GM18517 (cell line): ENCODE results near the gene NSDHL.

Experiments
- ATAC-seq: cut with Tn5 transposase; IDR thresholded peaks from one replicate; pipeline ENCODE4 v1.9.1; 2021; ENCODE audit warnings: mild to moderate bottlenecking, moderate library complexity; ENCODE audit not compliant: unreplicated experiment

The NSDHL gene

DNA sequence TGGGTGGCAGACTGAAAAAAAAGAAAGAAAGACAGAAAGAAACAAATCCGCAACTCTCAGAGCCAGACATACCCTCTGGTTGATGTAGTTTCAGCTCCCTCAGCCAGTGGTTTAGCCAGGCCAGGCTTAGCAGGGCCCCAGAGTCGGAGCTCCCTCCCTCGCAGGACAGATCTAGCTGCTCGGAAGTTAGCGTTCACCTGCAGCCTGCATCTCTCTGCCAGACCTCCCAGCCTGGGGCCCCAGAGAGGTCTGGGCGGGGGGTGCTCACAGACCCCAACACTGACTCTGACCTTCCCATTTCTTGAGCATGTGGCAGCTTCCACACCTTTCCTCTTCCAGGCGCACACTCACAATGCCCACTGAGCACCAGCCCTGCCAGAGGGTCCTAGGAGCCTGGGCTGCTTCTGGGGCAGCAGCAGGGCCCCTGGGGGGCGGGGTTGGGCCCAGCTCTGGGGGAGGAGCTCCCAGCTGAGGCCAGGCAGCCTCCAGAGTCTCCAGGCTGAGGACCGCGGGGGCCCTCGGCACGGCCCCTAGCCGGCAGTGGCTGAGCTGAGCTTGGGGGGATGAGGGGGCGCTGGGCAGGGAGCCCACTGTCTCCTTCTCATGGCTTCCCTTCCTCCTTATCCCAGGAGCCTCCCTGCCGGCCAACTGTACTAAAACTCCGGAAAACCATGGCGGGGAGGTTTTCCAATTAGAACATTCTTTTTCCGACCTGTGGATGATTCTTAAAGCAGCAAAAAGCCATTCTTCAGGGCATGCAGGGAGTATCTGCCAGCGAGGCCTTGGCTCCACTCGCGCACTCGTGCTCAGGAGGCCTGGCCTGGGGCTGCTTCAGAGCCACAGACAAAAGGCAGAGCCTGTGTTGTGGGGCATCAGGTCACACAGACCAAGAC is 62.4 kb downstream of the NSDHL start:
- no peak for ATAC-seq

DNA sequence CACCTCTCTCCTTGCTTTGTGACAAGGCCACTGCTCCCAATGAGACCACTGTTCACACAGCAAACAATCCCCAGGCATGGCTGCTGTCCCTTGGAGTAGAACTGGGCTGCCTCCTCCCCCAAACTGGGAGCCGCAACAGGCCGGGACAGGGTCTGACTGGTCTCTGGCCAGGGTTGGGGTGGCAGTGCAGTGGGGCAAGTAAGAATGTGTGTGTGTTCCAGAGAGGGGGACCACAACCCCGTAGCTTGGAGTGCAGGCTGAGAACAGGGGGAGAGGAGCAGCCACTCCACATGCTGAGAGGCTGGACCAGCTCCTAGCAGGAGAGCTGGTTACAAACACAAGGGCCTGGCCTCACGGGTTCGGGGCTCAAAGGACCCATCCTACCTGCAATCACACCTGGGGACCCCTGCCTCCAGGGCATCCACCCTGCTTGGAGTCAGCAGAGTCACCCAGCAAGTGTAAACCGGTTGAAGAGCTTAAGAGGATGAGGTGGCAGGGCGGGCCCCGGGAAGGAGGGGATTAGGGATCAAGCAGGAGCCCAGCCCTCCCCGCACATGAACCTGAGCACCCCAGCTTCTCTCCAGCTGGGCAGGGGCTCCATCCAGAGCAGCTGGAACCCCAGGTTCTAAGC is 63.2 kb downstream of the NSDHL start:
- no peak for ATAC-seq

DNA sequence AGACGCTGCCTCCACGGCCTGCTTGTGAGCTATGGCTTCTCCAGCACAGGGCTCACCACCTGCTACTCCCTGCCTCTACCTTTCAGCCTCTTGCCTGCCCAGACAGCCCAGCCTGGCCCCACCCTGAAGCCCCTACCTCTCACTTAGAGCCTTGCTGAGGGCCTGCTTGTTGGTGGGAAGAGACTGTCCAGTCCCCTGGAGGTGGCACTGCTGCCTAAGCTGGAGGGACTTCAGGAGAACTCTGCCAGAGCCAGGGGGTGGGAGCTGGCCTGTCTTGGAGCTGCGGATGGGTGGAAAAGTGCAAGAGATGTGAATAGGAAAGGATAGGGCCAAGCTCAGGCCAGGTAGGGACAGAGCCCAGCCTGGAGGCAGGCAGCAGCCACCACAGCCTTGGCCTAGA is 64.3 kb downstream of the NSDHL start:
- ATAC-seq: no peak

DNA sequence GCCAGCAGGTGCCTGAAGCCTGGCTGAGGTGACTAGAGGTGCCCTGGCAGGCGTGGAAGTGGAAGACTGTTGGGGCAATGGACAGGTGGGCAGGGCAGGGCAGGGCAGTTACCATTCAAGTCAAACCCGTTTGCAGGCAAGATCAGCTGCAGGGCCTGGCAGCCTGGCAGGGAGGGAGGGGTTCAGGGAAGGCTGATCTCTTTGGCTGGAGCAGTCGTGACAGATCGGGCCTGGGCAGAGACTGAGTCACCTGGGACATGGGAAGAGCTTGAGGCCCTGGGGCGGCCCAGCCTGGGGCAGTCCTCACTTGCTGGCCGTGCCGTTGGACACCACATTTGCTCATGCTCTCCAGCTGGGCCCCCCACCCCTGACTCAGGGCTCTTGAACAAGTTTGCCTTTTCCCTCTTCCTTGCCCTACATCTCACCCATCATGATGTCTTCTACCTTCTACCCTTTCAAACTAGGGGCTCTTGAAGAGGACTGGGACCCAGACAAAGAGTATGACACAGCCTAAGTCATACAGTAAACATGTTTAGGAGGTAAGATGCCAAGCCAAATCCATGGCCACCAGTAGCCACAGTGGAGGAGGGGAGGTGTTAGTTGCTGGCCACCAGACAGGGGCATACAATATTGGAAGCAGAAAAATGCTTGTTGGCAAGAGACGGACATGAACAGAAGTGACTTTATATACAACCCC is 65.0 kb downstream of the NSDHL start:
- ATAC-seq: no peak

DNA sequence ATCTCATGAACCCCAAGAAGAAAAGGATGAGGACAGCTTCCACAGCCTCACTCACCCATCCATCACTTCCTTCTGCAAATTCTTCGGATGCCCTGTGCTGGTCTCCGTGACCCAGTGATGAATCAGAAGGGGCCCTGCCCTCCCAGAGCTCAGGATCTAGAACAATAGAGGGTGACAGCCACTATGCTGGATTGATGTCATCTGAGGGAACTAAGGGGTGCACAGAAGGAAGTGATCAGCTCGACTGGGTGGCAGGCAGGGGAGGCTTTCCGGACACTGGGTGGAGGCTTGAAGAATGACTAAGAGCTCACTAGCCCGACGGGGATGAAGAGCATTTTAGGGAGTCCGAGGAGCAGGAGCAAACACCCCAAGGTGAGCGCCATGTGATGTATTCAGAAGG is 65.6 kb downstream of the NSDHL start:
- no peak for ATAC-seq

DNA sequence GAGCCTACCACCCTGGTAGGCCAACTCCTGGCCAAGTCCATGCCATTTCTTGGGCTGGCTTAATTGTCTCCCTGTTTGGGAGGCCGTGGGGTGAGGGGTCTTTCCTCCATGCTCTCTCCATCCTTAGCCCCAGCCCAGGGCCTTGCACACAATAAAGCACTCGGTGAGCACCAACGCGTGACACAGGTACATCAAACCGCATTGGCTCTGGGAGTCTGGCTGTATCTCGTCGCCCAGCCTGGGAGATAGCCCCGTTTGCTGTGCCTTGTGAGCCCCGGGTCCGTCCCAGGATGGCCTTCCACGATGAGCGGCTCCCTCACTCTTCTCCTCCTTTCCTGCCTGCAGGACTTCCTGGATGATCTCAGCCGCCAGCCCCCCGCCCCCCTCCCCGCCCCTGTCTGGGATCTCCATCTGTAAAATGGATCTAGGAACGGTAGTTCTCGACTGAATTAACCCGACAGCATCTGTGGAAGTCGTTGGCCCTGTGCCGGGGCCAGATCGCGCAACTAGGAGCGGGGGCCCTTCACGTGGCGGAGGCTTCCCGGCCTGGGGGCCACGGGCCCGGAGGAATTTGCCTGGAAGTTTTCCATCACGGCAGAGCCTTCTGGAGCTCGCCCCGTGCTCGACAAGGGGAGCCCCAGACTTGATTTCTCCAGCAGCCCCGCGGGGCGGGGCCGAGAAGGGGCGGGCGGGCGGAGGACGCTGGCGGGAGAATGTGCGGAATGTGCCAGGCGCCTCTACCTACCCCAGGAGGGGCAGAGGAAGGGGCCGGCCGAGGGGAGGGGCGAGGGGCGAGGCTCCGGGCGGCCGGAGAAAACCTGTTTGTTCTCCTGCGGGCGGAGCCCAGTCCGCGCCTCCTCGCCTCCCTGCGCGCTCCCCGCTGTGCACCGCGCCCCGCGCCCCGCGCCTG is 66.6 kb downstream of the NSDHL start, which contains the start of gene ZNF185:
ZNF185 (plus strand) TSS at position 846 of the 910 bp plus-strand sequence. CDS start 16,423 bp downstream, outside the sequence.
- ATAC-seq: no peak

DNA sequence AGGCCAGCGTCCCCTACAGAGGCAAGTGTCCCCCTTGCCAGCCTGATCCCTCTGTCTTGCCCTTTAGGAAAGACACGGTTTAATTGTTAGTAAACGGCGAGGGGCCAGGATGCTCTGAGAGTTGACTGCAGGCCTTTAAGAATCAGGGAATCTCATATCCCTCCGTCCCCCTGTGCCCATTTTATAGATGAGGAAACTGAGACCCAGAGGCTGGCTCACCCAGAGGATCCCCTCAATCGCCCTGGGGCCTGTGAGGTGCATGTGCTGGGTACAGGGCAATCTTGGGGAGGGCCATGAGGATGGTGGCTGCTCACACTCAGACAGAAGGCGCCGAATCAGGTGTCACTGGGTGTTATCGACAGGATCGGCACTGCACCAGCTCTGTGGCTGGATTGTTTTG is 67.6 kb downstream of the NSDHL start:
- no peak for ATAC-seq

DNA sequence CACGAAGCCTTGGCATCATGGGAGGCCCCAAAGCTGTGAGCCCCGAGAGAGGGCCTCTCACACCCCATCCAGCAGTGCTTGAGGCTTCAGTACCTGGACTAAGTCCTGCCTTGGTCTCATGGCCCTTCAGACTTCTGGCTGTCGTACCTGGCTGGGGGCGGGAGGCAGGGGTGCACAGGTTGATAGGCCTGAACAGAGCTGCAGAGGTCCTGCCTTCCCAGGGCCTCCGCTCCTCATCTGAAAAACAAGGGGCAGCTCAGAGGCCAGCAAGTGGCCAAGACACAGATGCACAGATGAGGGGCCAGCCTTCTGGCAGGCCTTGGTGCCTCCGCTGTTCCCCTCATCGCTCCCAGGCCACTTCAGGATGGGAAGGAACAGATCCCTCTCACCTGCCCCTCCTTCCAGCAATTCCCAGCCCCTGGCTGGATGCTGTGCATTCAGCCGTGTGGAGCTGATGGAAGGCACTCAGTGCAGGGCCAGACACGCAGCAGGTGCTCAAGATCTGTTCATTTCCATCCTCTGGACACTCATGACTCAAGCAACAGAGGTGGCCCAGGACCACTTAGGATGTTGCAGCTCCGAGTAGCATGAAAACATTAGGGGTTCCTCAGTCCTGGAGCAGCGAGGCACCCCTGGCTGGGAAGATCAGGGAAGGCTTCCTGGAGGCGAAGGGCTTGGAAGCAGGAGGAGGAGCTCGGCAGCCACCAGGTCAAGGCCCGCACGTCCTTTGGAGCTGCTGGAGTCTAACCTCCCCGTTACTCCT is 68.4 kb downstream of the NSDHL start:
- ATAC-seq: no peak

DNA sequence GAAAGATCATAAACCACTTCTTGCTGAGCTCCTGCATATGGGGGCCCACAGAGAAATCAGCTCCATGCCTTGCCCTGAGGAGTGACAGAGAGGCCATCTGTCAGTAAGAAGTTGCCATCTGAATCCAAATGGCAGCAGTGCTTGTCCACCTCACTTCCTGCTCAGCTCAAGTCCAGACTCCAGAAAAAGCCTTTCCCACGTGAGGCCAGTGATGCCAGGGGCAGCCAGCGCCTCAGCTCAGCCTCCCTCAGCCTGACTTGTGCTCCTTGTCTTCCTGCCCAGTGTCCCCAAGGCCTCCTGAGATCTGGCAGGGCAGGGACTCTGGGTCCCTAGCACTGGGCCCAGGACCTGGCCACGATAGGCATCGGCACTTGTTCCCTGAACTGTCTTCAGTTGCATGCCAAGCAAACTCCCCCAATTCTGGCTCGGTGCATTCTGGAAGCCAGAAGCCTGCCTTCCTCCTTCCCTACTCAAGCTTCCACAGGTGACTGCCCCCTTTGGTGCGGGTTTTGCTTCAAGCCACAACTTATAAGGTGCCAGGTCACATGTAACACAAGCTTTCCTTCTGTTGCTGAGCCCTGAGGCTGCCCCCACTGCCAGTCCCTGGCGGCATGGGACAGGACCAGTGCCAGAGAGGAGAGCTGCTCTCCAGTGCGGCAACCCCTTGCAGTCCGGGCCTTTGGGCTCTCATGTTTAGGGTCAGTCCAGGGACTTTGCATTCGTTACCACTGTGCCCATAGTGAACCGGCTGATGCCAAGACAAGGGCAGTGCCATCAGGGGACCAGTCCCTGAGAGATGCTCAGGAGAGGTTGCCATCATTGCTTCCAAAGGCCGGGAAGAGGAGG is 69.2 kb downstream of the NSDHL start:
- ATAC-seq: no peak

DNA sequence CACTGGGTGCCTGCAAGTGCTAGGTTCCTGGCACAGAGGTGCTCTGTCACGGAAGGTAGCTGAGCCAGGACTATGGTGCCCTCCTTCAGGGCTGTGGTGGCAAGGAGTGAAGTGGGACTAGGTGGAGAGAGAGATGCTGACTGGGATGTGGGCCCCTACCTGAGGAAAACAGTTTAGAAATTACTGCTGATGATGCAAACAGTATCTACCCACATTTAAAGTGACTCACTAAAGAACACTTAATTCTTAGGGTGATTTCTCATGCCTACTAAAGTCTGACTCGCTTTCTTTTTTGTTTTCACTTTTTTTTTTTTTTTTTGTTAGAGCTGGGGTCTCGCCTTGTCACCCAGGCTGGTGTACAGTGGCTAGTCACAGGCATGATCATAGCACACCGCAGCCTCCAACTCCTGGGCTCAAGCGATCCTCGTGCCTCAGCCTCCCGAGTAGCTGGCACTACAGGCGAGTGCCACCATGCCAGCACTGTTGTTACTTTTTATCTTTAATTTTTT is 70.1 kb downstream of the NSDHL start:
- no peak for ATAC-seq

DNA sequence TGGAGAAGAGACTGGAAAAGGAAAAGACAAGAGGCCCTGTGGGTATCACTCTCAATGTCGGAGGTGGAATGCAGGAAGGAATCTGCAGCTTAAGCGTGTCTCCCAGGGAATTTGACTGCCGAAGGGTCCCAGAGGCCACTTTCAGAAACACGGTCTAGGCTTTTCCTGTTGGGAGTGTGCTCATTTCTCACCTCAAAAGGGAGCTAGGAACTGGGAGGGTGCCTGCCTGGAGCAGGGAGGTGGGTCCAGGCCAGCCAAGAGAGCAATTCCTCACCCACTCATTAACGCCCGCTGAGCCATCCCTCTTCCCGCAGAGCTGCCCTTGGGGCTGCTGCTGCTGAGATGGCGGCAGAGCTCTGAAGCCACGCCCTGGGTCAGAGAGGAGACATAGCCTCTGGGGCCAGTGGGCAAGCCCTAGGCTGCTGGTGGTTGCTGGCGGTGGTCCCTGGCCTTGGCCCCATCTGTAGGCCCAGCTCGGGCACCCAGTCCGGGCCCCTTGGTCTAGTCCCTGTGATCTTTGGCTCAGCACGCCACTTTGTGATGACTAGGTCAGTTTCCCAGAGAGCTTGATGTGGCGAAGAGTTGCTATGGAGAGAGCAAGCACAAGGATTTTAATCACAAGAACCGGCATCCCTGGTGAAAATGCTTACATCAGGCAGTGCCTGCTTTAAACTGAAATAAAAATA is 71.1 kb downstream of the NSDHL start:
- no peak for ATAC-seq

DNA sequence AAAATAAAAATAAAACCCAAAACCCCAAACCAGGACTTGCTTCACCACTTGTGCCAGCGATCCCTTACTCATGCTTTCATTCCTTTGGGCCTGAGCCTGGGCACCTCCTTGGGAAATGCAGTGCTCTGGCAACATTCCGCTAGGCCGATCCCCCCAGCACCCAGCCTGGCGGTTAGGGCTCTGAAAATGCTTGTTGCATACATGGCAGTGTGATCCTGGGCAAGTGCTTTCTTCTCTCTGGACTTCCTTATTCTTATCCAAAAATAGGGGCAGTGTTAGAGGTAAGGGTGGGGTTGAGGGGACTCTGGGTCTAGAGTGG is 71.6 kb downstream of the NSDHL start:
- ATAC-seq: no peak

DNA sequence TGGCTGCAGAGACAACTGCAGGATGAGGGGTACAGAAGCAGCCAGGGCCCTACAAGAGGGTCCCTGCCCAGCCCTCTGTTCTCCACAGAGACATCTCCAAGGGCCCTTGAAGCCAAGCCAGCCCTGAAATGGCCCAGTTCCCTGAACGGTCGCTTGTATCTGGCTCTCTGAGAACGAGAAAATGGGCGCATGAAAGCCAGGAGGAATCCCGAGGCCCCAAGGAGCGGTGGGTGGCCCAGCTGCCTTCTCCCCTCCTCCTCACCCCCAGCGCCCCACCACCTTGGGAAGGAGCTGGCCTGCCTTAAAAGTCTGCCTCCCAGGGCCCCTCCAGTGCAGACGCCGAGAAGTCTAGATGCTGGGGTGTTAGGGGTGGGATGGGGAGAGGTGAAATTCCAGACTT is 72.7 kb downstream of the NSDHL start:
- no peak for ATAC-seq

DNA sequence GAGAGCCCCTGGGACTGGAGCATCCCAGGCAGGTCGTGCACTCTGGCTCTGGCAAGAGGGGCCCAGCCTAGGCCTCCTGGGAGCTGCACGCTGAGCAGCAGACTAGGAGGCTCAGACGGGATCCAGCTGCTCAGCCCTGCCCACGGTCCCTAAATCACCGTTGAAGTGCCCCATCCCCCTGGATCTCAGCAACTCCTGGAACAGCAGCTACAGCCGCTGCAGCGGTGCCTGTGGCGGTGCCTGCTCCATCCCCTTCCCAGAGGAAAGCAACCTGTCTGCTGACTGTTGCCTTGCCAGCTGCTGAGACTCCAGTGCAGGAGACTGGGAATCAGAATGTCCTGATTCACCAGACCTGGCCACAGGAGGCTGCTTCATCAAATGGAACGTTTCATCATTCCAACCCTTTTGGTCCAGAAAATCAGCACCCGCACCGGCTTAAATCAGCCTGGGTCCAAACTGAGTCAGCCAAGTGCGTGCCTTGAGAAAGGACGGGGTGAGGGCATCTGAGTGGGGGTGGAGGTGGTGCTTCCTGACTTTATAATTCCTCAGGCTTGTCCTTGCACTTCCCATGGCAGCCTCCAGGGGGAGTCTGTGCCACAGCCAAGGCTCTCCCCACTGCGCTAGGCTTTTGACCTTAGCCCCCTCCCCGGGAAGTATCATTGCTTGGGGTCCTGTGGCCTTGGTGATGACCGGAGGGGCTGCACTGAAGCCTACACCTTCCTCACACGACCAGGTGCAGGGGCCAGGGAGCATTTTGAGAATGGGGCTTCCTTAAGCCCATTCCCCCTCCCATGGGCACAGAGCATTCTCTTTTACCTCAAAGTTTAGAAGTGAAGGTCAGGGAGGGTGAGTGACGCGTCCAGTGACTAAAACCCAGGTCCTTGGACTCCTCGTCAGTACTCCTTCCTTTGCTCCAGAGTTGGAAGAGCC is 73.6 kb downstream of the NSDHL start:
- ATAC-seq: no peak

DNA sequence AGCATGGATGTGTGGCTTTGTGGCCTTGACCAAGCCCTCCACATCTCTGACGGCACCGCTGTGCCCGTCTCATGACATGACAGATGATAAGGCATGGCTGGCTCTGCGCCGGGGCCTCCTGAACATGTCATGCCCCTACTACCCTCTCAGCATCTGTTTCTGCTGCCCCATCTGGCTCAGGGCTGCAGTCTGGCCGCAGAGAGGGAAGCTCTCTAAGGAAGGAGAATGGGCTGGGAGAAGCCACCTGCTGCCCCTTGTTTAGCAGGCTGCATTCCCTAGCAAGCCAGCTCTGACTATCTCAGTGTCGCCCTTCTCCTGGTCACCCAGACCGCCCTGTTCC is 74.2 kb downstream of the NSDHL start:
- no peak for ATAC-seq

DNA sequence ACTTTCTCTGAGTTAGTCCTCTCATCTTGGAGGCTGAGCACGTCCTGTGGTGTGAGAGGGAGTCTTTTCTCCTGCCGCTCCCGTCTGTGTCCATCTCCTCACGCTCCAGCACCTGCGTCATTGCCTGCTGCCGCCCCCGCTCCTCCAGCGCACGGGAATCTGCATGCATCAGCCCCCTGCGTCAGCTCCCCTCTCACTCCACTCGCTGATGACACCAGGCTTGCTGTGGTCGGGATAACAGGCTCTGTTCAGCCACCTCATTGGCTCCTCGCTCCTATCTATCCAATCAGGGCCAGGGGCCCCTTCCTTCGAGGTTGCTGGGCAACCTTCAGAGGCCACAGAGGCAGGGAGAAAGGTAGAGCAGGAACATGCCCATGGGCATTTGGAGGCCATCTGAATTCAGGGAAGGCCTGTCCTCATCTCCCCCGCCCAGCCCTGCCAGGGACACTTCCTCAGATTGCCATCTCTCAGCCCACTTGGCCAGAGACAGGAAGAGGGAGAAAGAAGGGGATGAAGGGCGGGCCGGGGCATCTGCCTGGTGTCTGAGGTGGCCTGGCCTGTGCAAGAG is 76.3 kb downstream of the NSDHL start:
- no peak for ATAC-seq

DNA sequence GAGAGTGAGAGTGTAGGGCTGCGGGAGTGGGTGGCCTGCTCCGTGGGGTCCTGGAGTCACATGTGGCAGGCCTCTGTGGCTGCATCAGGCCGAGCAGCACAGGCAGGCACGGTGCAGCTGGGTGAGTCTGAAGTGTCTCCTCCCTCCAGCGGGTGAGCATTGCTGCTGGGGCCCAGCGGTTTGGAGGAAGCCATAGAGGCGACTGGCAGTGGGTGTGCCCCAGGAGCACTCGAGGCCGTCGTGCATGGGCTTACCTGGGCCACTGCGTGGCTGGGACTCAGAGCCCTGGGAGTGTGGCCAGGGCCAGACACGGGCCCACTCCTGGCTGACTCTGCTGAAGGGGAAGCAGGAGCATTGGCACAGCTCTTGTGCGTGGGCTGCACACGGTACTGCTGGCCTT is 77.6 kb downstream of the NSDHL start:
- ATAC-seq: no peak
